HepG2 (cell line): ENCODE results near the gene TIPIN. TPM values are rescaled to one million over a fixed set of nuclear protein-coding genes. Genes with fewer than 3 reads are reported as not detected.

ENCODE experiments used
- HNF1B ChIP-seq: sonication (generic); formaldehyde crosslinking; IDR thresholded peaks from 2 replicates; pipeline ENCODE4 v1.5.1; 2020; ENCODE audit warnings: mild to moderate bottlenecking, moderate library complexity, missing genetic modification reagents
- KDM5A ChIP-seq: fragments of 200-600 bp; sonication (generic); IDR thresholded peaks from 2 replicates; pipeline ENCODE4 v1.7.0; 2018; ENCODE audit warnings: antibody characterized with exemption, mild to moderate bottlenecking, low read length, borderline replicate concordance
- KLF9 ChIP-seq: IDR thresholded peaks from 2 replicates; pipeline ENCODE4 v1.6.1; 2016; ENCODE audit warnings: low read depth
- ZHX2 ChIP-seq, 2 experiments: sonication (generic) in 1 of 2; formaldehyde crosslinking in 1 of 2; IDR thresholded peaks; 2 replicates each; pipeline versions ENCODE4 v1.6.1 to v1.9.0; 2014 to 2022; ENCODE audit warnings: antibody characterized with exemption in 1 of 2, borderline replicate concordance in 1 of 2, inconsistent platforms in 1 of 2, low read depth in 1 of 2, missing genetic modification reagents in 1 of 2
- ZKSCAN5 ChIP-seq: sonication (generic); formaldehyde crosslinking; IDR thresholded peaks from 2 replicates; pipeline ENCODE4 v1.5.1; 2020; ENCODE audit warnings: mild to moderate bottlenecking, missing genetic modification reagents
- ZUFSP ChIP-seq: sonication (generic); formaldehyde crosslinking; IDR thresholded peaks from 2 replicates; pipeline ENCODE4 v1.9.0; 2021; ENCODE audit warnings: missing genetic modification reagents, mild to moderate bottlenecking, borderline replicate concordance
- polyA plus RNA-seq, 8 experiments: library from polyadenylated mRNA; depleted of rRNA in 3 of 8; stranded (reverse) in 7 of 8; unstranded in 1 of 8; fragments of >200 nt; fragmentation: Illumina TruSeq in 4 of 8; extraction: Trizol in 4 of 8; gene quantifications; 2 replicates each; pipeline versions ENCODE4 v1.2.1 to v1.2.3, GENCODE V29; 2011 to 2016; ENCODE audit warnings: low read depth in 4 of 8, missing spikeins in 1 of 8, mixed read lengths in 1 of 8; ENCODE audit not compliant: insufficient read depth in 1 of 8
- total RNA-seq, 5 experiments: library from RNA; depleted of rRNA; stranded (reverse); fragments of >200 nt; fragmentation: Illumina TruSeq; extraction: Trizol; gene quantifications; 2 replicates each; pipeline ENCODE4 v1.2.3, GENCODE V29; 2016; ENCODE audit warnings: low read depth in 1 of 5

Gene TIPIN
- total and polyA plus RNA-seq, 2 of the 13 experiments (the other 11 are each of a cell fraction or from before 2014, with no cell fraction given), result 2.7 to 28.6 TPM

- TF ChIP-seq ZUFSP (CRISPR knock-in tag) (no peak), HNF1B (CRISPR knock-in tag) (no peak), ZHX2 (IDR thresholded peaks at IDR 0.05; ENCODE audit: low read depth) (no peak), ZHX2 (CRISPR knock-in tag; IDR thresholded peaks at IDR 0.05; ENCODE audit: borderline replicate concordance) (no peak), ZKSCAN5 (CRISPR knock-in tag) (no peak), KDM5A (no peak), KLF9 (no peak)
These were observed 48.0 kb downstream of the TIPIN start (continued) for GRCh38 chr15:66308531-66308930.
